ENCODE measurements around the gene FLT1. TPM values are rescaled to one million over a fixed set of nuclear protein-coding genes. Genes with fewer than 3 reads are reported as not detected.

FLT1 gene
- total RNA-seq, 1 donor from 2014 or later, result 46.1 TPM

- DNase-seq (no peak), ATAC-seq (no peak)
- intact Hi-C loops (cut with micrococcal nuclease), result no loop called here
These were observed 121.1 kb downstream of the FLT1 start for GRCh38 chr13:28373810-28374209.

DNA sequence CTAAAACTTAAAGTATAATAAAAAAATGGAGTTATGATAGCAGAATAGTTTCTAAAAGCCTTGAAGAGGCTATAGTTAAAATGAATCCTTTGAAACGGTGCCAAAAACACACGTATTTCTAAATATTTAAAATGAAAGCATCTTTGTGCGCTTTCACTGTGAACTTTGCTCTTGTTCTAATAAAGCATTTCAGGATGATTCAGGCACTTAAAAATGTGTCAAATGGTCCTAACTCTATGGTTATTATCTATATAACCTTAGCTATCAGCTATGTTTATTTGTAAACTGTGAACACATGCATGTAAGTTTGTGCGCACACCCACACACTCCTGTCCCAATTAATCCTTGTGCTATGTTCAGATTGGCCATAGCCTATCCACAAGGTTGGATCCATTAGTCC lies 124.5 kb downstream of the FLT1 start:
- intact Hi-C loops (cut with micrococcal nuclease), result no loop called here

GRCh38 chr13:28358708-28359107 lies 136.2 kb downstream of the FLT1 start:
- intact Hi-C loops (cut with micrococcal nuclease), result no loop called here
- DNase-seq (no peak), ATAC-seq (no peak)

More for the DNA sequence above, 124.5 kb downstream of the FLT1 start:
- no peak for DNase-seq
- ATAC-seq, result no peak

GRCh38 chr13:28357911-28358433 lies 137.0 kb downstream of the FLT1 start:
- DNase-seq (no peak), ATAC-seq (peak; percentile 68)
- intact Hi-C loops (cut with micrococcal nuclease), result no loop called here

DNA sequence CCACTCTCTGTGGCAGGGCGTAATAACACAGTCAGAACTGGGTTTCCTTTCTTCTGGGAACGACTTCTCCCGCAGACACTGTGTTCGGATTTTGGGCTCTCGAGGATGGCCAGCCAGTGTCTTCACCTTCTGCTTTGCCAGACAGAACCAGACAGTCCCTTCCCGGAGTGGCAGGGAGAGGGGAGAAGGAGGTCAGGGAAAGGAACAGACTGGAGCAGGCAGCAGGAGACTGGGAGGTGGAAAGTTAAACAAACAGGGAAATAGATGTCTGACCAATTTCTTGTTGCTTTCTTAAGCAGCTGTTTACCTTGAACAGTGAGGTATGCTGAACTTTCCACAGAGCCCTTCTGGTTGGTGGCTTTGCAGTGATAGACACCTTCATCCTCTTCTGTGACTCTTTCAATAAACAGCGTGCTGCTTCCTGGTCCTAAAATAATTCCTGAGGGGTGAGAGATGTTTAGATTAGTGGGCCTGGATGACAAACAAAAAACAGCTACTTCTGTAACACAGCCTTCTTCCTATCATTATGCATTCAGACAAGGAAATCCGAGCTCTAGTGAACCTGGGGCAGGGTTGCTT lies 137.6 kb downstream of the FLT1 start:
- DNase-seq (no peak), ATAC-seq (no peak)
- intact Hi-C loops (cut with micrococcal nuclease), result no loop called here

DNA sequence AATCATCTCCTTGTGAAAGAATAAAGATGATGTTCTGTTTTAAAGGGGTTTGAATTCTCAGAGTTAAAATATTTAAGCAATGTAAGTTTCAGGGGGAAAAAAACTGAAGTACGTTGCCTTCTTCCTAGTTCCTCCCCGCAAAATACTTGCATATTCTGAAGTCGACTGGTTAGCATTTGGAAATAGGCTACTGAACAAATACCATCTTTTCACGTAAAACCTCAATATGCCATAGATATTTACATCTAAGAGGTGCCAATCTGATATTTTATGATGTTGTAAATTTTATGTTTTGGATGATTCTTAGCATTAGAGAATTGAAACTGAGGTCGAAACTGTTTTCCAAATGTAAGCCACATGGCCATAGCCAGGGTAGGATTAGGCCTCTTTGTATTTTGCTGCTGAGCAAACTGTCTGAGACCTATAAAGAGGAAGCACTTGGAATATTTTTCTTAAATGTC lies 138.3 kb downstream of the FLT1 start:
- ATAC-seq (no peak), DNase-seq (no peak)
- intact Hi-C loops (cut with micrococcal nuclease), result no loop called here

- ATAC-seq (peak; percentile 20), DNase-seq (no peak)
- intact Hi-C loops (cut with micrococcal nuclease), result no loop called here
These were observed 139.0 kb downstream of the FLT1 start for GRCh38 chr13:28355822-28356371.

DNA sequence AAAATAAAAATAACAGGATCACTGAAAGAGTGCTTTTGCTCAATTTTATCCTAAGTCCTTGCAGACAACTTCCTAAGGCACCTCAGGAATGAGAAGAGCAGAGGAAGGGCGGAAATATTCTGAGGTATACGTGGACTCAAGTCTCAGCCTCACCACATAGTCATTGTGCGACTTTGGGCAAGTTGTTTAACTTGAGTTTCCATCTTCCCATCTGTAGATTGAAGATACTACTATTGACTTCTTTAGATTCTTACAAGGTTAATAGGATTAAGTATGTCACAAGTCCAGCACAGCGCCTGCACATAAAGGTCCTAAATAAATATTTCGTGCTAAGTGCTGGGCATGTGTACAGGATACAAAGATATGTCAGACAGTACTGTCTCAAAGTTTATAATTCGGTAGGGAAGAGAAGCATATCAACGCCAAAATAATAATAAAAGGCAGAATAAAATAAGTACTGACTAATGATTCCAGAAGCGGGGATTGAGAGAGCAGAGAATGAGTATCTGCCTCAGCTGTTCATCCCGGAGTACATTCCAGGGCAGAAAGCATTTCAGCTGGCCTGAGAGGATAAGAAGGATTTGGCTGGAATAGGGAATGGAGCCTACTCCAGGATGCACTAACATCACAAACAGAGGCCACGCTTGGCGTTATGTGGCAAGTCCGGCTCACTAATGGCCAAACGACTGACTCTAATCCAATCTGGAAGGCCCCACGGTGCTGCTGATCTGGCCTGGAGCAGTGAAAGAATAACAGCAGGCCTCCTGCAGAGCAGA lies 139.7 kb downstream of the FLT1 start:
- DNase-seq, result no peak
- ATAC-seq, result no peak
- intact Hi-C loops (cut with micrococcal nuclease), result no loop called here

DNA sequence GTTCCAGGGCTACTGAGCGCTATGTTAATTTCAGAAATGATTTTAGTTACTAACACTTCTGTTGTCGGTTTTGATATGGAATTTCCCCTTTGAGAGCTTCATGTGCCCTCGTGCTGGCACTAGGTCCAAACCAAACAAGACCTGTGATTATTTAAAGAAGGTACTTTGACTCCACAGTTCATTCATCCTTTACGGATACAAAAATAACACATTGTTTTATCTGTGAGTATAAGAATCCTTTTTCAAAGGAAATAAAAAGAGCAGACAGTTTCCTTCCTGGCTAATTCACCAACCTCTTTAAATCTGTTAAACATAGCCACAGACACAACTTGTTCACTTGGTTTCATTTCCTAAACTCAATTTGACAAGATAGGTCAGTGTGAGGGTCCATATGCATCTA lies 141.2 kb downstream of the FLT1 start:
- ATAC-seq, result peak; percentile 8
- DNase-seq, result no peak
- intact Hi-C loops (cut with micrococcal nuclease), result no loop called here

GRCh38 chr13:28349907-28350654 lies 144.8 kb downstream of the FLT1 start:
- DNase-seq (no peak), ATAC-seq (peak; percentile 94)

GRCh38 chr13:28349371-28349770 lies 145.6 kb downstream of the FLT1 start:
- no peak for ATAC-seq
- intact Hi-C loops (cut with micrococcal nuclease), result no loop called here
- no peak for DNase-seq

More at GRCh38 chr13:28349907-28350654, 144.8 kb downstream of the FLT1 start:
- intact Hi-C loops (cut with micrococcal nuclease), result no loop called here

DNA sequence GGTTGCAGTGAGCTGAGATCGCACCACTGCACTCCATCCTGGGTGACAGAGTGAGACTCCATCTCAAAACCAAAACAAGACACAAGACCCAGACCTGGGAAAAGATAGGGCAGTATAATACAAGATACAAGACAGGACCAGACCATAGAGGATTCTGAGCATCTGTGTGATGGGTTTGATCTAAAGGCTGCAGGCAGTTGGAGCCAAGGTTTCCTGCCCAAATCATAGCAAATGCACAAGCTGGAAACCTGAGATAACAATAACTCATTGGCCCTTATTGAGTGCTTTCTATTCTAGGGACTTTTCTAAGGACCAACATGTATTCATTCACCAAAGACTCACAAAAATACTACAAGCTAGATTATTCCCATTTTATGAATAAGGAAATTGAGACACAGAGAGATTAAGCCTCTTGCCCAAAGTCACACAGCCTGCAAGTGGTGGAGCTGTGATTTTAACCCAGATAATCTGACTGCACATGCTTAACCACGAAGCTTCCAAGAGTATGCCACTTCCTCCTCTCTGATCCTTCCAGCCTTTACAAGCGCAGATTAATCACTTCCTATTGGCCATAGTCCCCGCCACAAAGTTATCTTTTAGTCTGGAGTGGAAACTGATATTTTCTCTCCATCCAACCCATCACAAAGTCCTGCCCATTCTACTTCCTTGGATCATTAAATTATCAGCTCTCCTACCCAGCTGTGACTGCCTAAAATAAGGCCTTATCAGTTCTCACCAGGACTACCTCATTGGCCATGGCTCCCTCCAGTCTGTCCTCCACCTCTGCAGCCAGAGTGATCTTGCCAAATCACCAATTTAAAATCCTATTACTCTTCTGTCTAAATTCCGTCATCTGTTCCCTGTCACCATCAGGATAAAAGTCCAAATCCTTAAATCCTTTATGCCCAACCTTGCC lies 147.2 kb downstream of the FLT1 start:
- intact Hi-C loops (cut with micrococcal nuclease), result no loop called here
- ATAC-seq, result no peak
- no peak for DNase-seq

GRCh38 chr13:28346154-28346553 lies 148.8 kb downstream of the FLT1 start:
- intact Hi-C loops (cut with micrococcal nuclease), result no loop called here
- no peak for ATAC-seq

DNA sequence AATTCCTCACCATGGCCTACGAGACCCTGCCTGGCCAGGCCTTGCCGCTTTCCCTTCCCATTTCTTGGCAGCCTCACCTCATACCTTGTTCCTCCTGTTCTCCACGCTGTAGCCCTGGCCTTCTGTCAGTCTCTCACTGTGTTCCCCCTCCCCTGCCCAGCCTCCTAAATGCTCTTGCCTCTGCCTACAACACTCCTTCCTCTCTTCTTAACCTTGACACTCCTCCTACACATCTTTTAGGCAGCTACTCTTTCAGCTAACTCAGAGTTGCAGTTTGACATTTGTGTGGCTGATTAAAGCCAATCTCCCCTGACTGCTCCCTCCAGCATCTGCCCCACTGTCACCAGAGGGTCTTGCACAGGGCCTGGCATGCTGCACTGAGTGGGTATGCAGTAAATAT lies 150.8 kb downstream of the FLT1 start:
- intact Hi-C loops (cut with micrococcal nuclease), result no loop called here
- no peak for DNase-seq
- no peak for ATAC-seq

More at GRCh38 chr13:28346154-28346553, 148.8 kb downstream of the FLT1 start:
- DNase-seq, result no peak

- DNase-seq (no peak), ATAC-seq (no peak)
- intact Hi-C loops (cut with micrococcal nuclease), result no loop called here
These were observed 152.7 kb downstream of the FLT1 start for GRCh38 chr13:28342251-28342650.

DNA sequence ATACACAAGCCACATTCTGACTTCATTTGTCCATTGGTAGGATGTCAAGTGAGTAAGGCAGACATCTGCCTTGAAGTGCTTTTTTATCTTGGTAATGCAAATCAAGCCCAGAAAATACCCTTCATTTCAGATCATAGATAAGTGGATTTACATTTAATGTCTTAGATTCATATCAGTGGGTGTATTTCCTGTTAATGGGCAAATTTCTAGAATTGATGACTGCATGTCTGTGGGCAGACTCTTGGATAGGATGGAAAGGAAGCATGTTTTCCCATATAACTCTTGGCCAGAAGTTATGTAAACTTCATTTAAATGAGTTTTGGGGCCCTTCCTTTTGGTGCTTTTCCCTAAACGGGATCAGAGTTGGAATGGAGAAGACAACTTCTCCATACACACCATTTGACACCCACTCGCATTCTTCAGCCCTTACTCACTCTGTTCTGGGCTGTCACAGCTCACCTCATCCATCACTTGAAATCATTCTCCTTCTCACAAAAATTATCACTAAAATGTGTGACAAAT lies 154.6 kb downstream of the FLT1 start:
- intact Hi-C loops (cut with micrococcal nuclease), result no loop called here
- ATAC-seq (no peak), DNase-seq (no peak)

DNA sequence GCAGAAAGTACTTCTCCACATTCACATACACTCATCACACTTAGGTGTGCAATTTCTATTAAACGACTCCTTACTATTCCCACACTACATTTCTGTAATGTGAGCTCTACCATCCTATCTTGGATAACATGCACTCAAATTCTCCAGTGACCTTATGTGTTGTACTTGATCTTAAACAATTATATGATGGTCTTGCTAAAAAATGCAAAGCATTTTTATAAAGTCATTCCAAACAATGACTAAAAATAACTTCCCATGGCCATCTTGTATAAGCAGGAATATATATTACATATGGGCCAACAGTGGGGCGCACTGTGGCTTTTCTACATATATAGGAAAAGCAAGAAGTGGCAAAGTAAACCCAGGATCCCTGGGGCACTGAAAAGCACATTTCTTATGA lies 155.5 kb downstream of the FLT1 start:
- intact Hi-C loops (cut with micrococcal nuclease), result no loop called here

DNA sequence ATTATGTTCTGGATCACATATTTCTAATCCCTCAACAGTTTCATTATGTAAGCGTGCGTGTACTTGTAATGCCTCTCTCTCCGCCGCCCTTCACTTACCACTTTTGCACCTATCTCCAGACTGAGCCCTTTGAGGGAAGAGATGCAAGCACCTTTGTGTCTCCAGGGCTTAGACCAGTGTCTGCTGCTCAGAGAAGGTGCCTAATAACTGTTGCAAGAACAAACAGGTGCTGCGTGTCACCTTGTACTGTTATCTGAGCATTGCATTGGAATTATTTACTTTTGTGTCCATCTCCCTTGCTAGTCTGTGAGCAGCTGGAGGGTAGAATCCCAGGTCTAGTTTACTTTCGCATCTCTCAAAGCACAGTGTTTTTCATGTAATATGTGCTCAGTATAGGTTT lies 156.2 kb downstream of the FLT1 start:
- DNase-seq, result no peak
- intact Hi-C loops (cut with micrococcal nuclease), result no loop called here
- no peak for ATAC-seq

More for the DNA sequence above, 155.5 kb downstream of the FLT1 start:
- no peak for DNase-seq
- no peak for ATAC-seq

Data from left ventricle myocardium superior (tissue), 1 donor.